Measurements from ENCODE around the gene TIAM1.

TIAM1 gene

GRCh38 chr21:31140025-31140424 is 204.0 kb downstream of the TIAM1 start:
- CTCF ChIA-PET: interaction anchor here (1.0 kb wide), 1 partner anchor 10 kb away, joined by 3 read pairs; no protein-coding TSS in a partner anchor
- DNase-seq (ENCODE audit: extremely low spot score): no peak
- POLR2A ChIA-PET: no interaction called here
- TF ChIP-seq CTCF (IDR thresholded peaks at IDR 0.05; ENCODE audit: control extremely low read depth, extremely low read depth, low read depth, missing control alignments): no peak

GRCh38 chr21:31137960-31138359 is 206.1 kb downstream of the TIAM1 start:
- TF ChIP-seq CTCF (IDR thresholded peaks at IDR 0.05; ENCODE audit: control extremely low read depth, extremely low read depth, low read depth, missing control alignments): no peak

GRCh38 chr21:31136891-31137290 is 207.2 kb downstream of the TIAM1 start:
- ChIA-PET POLR2A (no interaction called here), CTCF (no interaction called here)
- TF ChIP-seq CTCF (IDR thresholded peaks at IDR 0.05; ENCODE audit: control extremely low read depth, extremely low read depth, low read depth, missing control alignments): peak; percentile 14
- no peak for DNase-seq (ENCODE audit: extremely low spot score)

More at GRCh38 chr21:31137960-31138359, 206.1 kb downstream of the TIAM1 start:
- ChIA-PET POLR2A (no interaction called here), CTCF (interaction anchor here (1.2 kb wide), 1 partner anchor 19 kb away, joined by 3 read pairs; no protein-coding TSS in a partner anchor)
- DNase-seq (ENCODE audit: extremely low spot score): no peak

GRCh38 chr21:31135531-31136184 is 208.4 kb downstream of the TIAM1 start:
- ChIA-PET POLR2A (no interaction called here), CTCF (interaction anchor here (1.3 kb wide), 1 partner anchor 14 kb away, joined by 3 read pairs; no protein-coding TSS in a partner anchor)
- DNase-seq (ENCODE audit: extremely low spot score): no peak
- TF ChIP-seq CTCF (IDR thresholded peaks at IDR 0.05; ENCODE audit: control extremely low read depth, extremely low read depth, low read depth, missing control alignments): no peak

GRCh38 chr21:31133243-31133830 is 210.7 kb downstream of the TIAM1 start:
- POLR2A ChIA-PET: no interaction called here
- CTCF ChIA-PET: interaction anchor here (1.1 to 1.2 kb wide), 3 partner anchors 9 to 34 kb away, joined by 3 to 5 read pairs (median 3); no protein-coding TSS in a partner anchor
- DNase-seq (ENCODE audit: extremely low spot score): no peak
- TF ChIP-seq CTCF (IDR thresholded peaks at IDR 0.05; ENCODE audit: control extremely low read depth, extremely low read depth, low read depth, missing control alignments): no peak

GRCh38 chr21:31132574-31133242 is 211.4 kb downstream of the TIAM1 start:
- ChIA-PET POLR2A (no interaction called here), CTCF (interaction anchor here (1.1 to 1.2 kb wide), 3 partner anchors 9 to 33 kb away, joined by 3 to 5 read pairs (median 3); no protein-coding TSS in a partner anchor)
- no peak for DNase-seq (ENCODE audit: extremely low spot score)
- TF ChIP-seq CTCF (IDR thresholded peaks at IDR 0.05; ENCODE audit: control extremely low read depth, extremely low read depth, low read depth, missing control alignments): no peak
